ENCODE results near the gene MROH2B.
"Not testable (repeated sequence)": the region's sequence is repeated elsewhere in the genome, so short reads cannot be mapped to it uniquely, and the experiment has no call there.

Gene MROH2B

GRCh38 chr5:41022600-41022999, 48.5 kb downstream of the MROH2B start:
- DNase-seq (ENCODE audit: low read depth): not testable (repeated sequence)

- DNase-seq (ENCODE audit: low read depth): no peak
Measured at GRCh38 chr5:41012318-41012717, 58.8 kb downstream of the MROH2B start.

DNA sequence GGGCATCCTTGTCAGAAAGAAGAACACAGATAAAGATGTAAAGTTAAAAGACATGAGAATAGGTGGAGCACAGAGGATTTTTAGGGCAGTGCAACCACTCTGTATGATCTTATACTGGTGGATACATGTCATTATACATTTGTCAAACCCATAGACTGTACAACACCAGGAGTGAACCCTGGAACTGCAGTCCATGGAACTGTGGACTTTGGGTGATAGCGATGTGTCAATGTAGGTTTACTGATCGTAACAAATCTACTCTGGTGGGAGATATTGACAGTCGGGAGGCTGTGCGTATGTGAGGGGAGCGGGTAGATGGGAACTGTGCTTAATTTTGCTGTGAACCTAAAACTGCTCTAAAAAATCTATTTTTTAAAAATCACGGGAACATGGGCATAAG, 60.6 kb downstream of the MROH2B start:
- no peak for DNase-seq (ENCODE audit: low read depth)

GRCh38 chr5:41009232-41009631, 61.9 kb downstream of the MROH2B start:
- DNase-seq (ENCODE audit: low read depth): no peak

- DNase-seq (ENCODE audit: low read depth): no peak
Measured at GRCh38 chr5:41004931-41005330, 66.2 kb downstream of the MROH2B start.

- DNase-seq (ENCODE audit: low read depth): no peak
Measured at GRCh38 chr5:41003670-41004376, 67.3 kb downstream of the MROH2B start.

DNA sequence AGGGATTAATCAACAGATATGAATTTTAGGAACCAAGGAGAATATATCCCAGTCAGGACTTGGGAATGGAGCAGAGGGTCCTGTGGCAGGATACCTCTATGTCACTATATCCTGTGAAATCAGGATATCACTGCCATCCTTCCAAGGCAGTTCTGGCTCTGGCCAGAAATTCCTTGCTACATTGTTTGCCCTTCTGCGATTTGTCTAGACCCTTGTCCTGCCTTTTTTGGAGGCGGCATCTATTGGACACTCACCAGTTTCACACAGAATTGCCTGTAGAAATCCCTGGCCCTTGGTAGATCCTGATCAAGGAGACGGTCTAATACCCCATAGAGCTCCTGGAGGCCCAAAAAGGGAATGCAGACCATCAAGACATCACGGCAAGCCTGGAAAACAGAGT, 71.2 kb downstream of the MROH2B start:
- DNase-seq (ENCODE audit: low read depth): no peak

DNA sequence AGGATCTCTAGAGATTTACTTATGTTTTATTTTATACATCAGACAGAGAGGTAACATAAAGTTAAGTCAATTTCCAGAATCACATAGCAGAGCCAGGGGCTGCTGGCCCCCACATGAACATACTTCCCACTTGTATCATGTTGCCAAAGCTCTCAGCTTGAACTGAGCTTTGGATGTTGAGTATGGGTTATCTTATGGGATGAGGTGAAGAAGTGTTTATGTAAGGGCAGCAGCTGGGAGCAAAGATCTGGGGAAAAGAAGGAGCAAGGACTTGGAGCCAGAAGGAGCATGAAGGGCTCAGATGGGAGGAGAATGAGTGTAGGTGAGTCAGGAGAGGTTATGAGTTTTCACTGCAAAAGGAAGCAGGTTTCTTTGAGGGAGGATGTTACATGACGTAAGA, 72.0 kb downstream of the MROH2B start:
- DNase-seq (ENCODE audit: low read depth): no peak

DNA sequence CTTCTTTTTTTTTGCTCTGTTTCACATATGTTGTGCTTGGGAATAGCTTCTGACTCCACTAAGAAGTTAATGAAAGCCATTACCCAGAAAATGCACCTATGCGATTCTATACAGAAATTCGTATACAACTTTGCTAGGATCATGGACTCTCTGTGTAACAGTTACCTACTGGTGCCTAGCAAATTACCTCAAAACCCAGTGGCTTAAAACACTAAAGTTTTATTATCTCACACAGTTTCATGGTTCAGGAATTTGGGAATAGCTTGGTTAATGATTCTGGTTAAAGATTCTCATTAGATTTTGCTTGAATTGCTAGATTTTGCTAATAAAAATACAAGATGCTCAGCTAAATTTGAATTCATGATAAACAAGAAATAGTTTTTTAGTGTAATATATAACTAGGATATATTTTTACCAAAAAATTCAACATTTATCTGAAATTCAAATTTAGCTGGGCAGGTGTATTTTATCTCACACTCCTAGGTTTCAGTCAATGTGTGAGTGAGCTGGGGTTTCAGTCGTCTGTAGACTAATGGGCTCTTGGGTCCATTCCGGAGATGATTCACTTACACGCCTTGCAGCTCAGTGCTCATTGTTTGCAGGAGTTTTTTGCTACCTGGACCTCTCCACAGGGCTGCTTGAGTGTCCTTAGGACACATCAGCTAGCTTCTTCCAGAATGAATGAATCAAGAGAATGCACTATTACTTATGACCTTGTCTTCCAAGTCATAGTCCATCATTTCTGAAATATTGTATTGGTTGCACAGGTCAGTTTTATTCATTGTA, 75.1 kb downstream of the MROH2B start:
- DNase-seq (ENCODE audit: low read depth): no peak

DNA sequence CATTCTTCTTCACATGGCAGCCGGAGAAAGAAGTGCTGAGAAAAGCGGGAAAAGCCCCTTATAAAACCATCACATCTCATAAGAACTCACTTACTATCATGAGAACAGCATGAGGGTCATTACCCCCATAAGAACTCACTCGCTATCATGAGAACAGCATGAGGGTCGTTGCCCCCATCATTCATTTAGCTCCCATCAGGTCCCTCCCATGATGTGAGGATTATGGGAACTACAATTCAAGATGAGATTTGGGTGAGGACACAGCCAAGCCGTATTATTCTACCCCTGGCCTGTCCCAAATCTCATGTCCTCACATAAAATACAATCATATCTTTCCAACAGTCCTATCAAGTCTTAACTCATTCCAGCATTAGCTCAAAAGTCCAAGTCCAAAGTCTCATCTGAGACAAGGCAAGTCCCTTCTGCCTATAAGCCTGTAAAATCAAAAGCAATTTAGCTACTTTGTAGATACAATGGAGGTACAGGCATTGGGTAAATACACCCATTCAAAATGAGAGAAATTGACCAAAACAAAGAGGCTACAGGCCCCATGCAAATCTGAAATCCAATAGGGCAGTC, 79.1 kb downstream of the MROH2B start:
- no peak for DNase-seq (ENCODE audit: low read depth)

GRCh38 chr5:40991168-40991980, 79.8 kb downstream of the MROH2B start:
- no peak for DNase-seq (ENCODE audit: low read depth)

GRCh38 chr5:40988746-40989510, 82.2 kb downstream of the MROH2B start:
- DNase-seq (ENCODE audit: low read depth): no peak

- DNase-seq (ENCODE audit: low read depth): no peak
Measured at GRCh38 chr5:40987349-40987748, 83.8 kb downstream of the MROH2B start.

GRCh38 chr5:40986666-40987065, 84.5 kb downstream of the MROH2B start:
- DNase-seq (ENCODE audit: low read depth): no peak

GRCh38 chr5:40985501-40985900, 85.6 kb downstream of the MROH2B start:
- DNase-seq (ENCODE audit: low read depth): no peak

- DNase-seq (ENCODE audit: low read depth): no peak
Measured at GRCh38 chr5:40984884-40985283, 86.3 kb downstream of the MROH2B start.

DNA sequence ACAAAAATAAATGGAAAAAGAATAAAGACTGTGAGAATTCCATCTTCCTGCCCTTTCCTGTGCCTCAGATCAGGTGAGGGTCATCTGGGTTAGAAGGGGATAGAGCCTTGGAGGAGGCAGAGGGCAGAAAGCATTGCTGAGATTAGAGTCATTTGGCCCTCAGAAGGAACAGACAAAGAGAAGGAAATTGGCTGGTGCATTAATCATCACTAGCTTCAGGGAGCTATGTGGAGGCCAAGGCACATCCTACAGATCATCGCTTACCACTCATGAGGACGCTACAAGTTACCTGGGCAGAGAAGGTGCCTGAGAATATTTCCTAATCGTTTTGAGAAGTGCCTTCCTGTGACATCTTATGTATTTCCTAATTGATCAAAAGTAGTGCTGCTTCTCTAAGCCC, 87.4 kb downstream of the MROH2B start:
- DNase-seq (ENCODE audit: low read depth): no peak

- DNase-seq (ENCODE audit: low read depth): no peak
Measured at GRCh38 chr5:40981420-40981819, 89.7 kb downstream of the MROH2B start.

DNA sequence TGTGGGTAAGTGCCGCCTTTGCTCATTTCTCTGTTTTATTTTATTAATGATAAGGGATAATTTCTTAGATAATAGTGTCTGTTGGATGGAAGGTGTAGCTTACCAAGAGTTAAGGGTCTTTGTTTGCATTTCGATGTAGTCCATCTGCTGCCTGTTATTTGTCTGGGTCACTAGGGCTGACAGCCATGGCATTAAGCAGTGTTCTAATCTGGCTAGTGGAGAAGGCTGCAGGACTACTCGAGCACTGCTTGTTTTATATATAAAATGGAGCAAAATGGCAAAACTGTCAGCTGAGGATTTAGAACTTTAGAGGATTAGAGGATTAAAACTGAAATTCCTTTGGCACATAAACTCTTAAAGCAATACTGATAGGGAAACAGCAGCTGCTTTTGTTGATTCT, 94.3 kb downstream of the MROH2B start:
- no peak for DNase-seq (ENCODE audit: low read depth)

GRCh38 chr5:40976041-40976440, 95.1 kb downstream of the MROH2B start:
- DNase-seq (ENCODE audit: low read depth): no peak

GRCh38 chr5:40973364-40974004, 97.7 kb downstream of the MROH2B start:
- no peak for DNase-seq (ENCODE audit: low read depth)

All from activated T-cell treated with anti-CD3 and anti-CD28 coated beads for 24 hours (primary cell).